ENCODE results near the gene RYR2. TPM values are rescaled to one million over a fixed set of nuclear protein-coding genes. Genes with fewer than 3 reads are reported as not detected.

Gene RYR2
- total RNA-seq, 1 donor from 2014 or later: 4.8 TPM

DNA sequence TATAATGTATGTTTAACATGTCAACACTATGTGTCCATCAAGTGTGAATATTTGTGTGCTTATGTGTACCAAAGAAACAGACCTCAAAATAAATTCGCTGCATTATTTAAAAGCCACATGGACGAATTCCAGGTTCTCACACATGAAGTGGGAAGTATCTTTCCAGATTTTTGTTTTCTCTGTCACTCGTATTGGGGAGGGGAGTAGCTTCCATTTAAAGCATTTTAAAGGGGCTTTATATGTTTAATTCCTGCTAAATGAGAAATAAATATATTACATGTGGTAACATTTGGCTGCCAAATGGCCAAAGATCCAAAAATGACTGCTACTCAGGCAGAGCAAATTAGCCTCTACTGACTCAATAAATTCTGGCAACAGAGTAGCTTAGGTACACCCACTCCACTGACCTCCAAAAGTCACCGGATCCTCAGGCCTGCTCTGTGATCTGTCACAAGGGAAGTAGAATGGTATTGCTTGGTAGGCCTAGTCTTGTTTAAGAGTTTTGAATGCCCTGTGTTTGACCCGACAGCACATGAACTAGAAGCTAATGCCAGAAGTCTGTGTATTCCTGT lies 670.7 kb downstream of the RYR2 start:
- intact Hi-C loops (cut with DNase I): no loop called here
- H3K4me1 ChIP-seq: no peaks in the 10 kb centered on the region
- TF ChIP-seq, protein P1, sequence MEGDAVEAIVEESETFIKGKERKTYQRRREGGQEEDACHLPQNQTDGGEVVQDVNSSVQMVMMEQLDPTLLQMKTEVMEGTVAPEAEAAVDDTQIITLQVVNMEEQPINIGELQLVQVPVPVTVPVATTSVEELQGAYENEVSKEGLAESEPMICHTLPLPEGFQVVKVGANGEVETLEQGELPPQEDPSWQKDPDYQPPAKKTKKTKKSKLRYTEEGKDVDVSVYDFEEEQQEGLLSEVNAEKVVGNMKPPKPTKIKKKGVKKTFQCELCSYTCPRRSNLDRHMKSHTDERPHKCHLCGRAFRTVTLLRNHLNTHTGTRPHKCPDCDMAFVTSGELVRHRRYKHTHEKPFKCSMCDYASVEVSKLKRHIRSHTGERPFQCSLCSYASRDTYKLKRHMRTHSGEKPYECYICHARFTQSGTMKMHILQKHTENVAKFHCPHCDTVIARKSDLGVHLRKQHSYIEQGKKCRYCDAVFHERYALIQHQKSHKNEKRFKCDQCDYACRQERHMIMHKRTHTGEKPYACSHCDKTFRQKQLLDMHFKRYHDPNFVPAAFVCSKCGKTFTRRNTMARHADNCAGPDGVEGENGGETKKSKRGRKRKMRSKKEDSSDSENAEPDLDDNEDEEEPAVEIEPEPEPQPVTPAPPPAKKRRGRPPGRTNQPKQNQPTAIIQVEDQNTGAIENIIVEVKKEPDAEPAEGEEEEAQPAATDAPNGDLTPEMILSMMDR (IDR thresholded peaks at IDR 0.05): no peak
- no peaks in the 10 kb centered on the region for H3K36me3 ChIP-seq
- no peak overlapping the region for H3K27ac ChIP-seq
- H3K4me3 ChIP-seq: no peak overlapping the region
- no peaks in the 10 kb centered on the region for H3K9me3 ChIP-seq
- no peak for ATAC-seq
- no peaks in the 10 kb centered on the region for H3K27me3 ChIP-seq (ENCODE audit: low read depth)
- no peak for DNase-seq

DNA sequence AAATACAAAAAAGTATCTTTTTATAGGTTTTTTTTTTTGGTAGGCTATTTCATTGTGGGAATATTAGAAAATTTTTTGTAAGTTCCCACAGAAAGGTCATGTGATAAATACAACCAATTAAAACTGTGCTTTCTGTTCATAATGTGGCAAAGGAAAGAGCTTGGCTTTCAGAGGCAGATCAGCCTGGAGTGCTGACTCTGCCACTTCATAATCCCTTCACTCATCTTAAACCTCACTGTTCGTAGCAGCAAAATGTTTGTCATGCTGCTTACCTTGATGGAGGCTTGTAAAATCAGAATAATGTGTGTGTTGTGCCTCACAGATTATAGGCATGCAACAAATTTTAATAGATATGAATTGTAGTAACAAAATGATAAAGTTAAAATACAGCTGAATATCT lies 671.9 kb downstream of the RYR2 start:
- Histone ChIP-seq H3K4me1 (no peaks in the 10 kb centered on the region), H3K36me3 (no peaks in the 10 kb centered on the region), H3K4me3 (no peak overlapping the region), H3K9me3 (no peaks in the 10 kb centered on the region), H3K27ac (no peak overlapping the region), H3K27me3 (ENCODE audit: low read depth) (no peaks in the 10 kb centered on the region)
- no peak for ATAC-seq
- intact Hi-C loops (cut with DNase I): no loop called here
- DNase-seq: no peak
- TF ChIP-seq, protein P1 (IDR thresholded peaks at IDR 0.05): no peak

DNA sequence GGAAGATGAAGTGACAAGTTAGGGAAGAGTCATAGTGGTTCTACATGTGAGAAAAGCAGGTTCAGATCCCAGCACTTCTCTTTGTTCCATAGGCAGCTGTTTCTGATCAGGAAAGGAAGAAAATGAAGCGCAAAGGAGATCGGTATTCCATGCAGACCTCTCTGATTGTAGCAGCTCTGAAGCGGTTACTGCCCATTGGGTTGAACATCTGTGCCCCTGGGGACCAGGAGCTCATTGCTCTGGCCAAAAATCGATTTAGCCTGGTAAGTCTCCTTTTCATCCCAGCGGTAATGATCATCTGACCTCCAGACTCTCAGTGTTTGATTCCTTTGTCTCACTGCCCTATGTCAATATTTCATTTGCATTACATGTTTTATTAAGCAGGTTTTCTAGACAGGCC lies 675.1 kb downstream of the RYR2 start:
- Histone ChIP-seq H3K27ac (no peak overlapping the region), H3K27me3 (ENCODE audit: low read depth) (no peaks in the 10 kb centered on the region), H3K36me3 (no peaks in the 10 kb centered on the region), H3K9me3 (no peaks in the 10 kb centered on the region), H3K4me1 (no peaks in the 10 kb centered on the region), H3K4me3 (no peak overlapping the region)
- DNase-seq (no peak), ATAC-seq (no peak)
- TF ChIP-seq, protein P1 (IDR thresholded peaks at IDR 0.05): no peak
- intact Hi-C loops (cut with DNase I): no loop called here

DNA sequence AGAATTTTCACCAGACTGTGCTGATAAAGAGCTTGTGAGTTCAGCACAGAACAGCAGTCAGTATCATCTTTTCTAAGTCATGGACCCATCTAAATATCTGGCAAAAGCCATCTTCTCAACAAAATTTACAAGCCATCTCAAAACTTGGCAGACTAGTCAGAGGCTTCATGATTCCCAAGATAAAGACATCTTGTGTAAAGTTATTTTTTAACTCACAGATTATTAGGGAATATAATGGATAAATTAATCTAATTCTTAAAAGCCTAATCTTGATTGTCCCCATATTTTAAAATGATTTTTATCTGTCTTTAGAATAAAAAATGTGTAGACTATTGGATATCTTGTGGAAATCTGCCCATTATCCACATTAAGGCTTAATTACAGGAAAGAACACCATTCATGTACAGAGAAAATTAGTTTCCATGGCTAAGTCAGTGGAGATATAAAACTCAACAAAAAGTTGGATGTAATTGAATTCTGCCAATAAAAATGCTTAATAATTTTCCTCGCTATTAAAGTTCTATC lies 688.9 kb downstream of the RYR2 start:
- Histone ChIP-seq H3K27me3 (ENCODE audit: low read depth) (no peaks in the 10 kb centered on the region), H3K27ac (no peak overlapping the region), H3K36me3 (no peaks in the 10 kb centered on the region), H3K4me3 (no peak overlapping the region), H3K4me1 (no peaks in the 10 kb centered on the region), H3K9me3 (no peaks in the 10 kb centered on the region)
- ATAC-seq: no peak
- DNase-seq: no peak
- TF ChIP-seq, protein P1 (IDR thresholded peaks at IDR 0.05): no peak
- intact Hi-C loops (cut with DNase I): no loop called here

DNA sequence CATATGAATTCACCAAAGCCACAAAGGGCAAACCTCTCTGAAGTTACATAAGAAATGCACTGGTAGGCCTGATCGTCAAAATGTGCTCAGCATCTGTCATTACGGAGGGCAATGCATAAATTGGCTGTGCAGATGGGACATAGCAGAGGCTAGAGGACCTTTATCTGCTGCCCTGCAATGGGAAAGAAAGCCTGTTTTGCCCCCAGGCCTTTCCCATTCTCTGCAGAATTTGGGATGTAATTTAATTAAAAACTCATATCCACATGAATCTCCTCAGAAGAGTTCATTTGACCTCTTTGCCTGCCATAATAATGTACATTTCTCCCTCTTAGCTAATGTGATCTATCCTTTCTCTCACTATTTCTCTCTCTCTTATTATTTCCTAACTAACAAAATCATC lies 690.7 kb downstream of the RYR2 start:
- Histone ChIP-seq H3K27ac (no peak overlapping the region), H3K9me3 (no peaks in the 10 kb centered on the region), H3K36me3 (no peaks in the 10 kb centered on the region), H3K4me3 (no peak overlapping the region), H3K4me1 (no peaks in the 10 kb centered on the region), H3K27me3 (ENCODE audit: low read depth) (no peaks in the 10 kb centered on the region)
- TF ChIP-seq, protein P1 (IDR thresholded peaks at IDR 0.05): no peak
- no peak for DNase-seq
- intact Hi-C loops (cut with DNase I): no loop called here
- ATAC-seq: no peak

Measured in lower lobe of right lung (tissue), 2 donors.